HEK293 (cell line): Measurements from ENCODE around the gene SLC25A47.

Experiments used
- CTCF ChIP-seq: fragments of 450-650 bp; formaldehyde crosslinking; IDR thresholded peaks from 2 replicates; pipeline ENCODE4 v1.5.1; 2016; ENCODE audit warnings: missing biosample characterization, missing genetic modification characterization
- SP2 ChIP-seq: fragments of 450-650 bp; formaldehyde crosslinking; IDR thresholded peaks from 2 replicates; pipeline ENCODE4 v1.5.1; 2016; ENCODE audit warnings: missing biosample characterization, missing genetic modification characterization
- ZNF274 ChIP-seq, 2 experiments: fragments of 200-500 bp in 1 of 2; fragments of 450-650 bp in 1 of 2; sonication (Bioruptor generic) in 1 of 2; formaldehyde crosslinking in 1 of 2; IDR thresholded peaks; 2 replicates each; pipeline versions ENCODE4 v1.5.1 to v1.6.1; 2014 to 2016; ENCODE audit warnings: borderline replicate concordance in 1 of 2, inconsistent platforms in 1 of 2, low read length in 1 of 2, missing biosample characterization in 1 of 2, missing genetic modification characterization in 1 of 2
- ZNF548 ChIP-seq: fragments of 450-650 bp; formaldehyde crosslinking; IDR thresholded peaks from 2 replicates; pipeline ENCODE4 v1.5.1; 2016; ENCODE audit warnings: missing biosample characterization, missing genetic modification characterization
- ZNF639 ChIP-seq: fragments of 450-650 bp; formaldehyde crosslinking; IDR thresholded peaks from 2 replicates; pipeline ENCODE4 v1.5.1; 2016; ENCODE audit warnings: missing biosample characterization, missing genetic modification characterization
- ZNF692 ChIP-seq: fragments of 450-650 bp; formaldehyde crosslinking; IDR thresholded peaks from 2 replicates; pipeline ENCODE4 v1.5.1; 2016; ENCODE audit warnings: missing biosample characterization, missing genetic modification characterization

- TF ChIP-seq CTCF (tag by site-specific recombination) (no peak), SP2 (tag by site-specific recombination) (no peak), ZNF692 (tag by site-specific recombination) (no peak), ZNF274 (IDR thresholded peaks at IDR 0.05; ENCODE audit: low read length) (no peak), ZNF274 (tag by site-specific recombination; IDR thresholded peaks at IDR 0.05; ENCODE audit: borderline replicate concordance) (no peak), ZNF548 (tag by site-specific recombination) (no peak), ZNF639 (tag by site-specific recombination) (no peak)
Measured at GRCh38 chr14:100329233-100330006, 6.3 kb downstream of the SLC25A47 start.
